K562 (cell line): Measurements from ENCODE around the gene SNX30. TPM values are rescaled to one million over a fixed set of nuclear protein-coding genes. Genes with fewer than 3 reads are reported as not detected.

Experiments used
- ATAC-seq: fragments of 200-7000 bp; cut with Tn5 transposase; 3 replicates; pipeline ENCODE4 v1.9.1; 2020; ENCODE audit warnings: moderate library complexity
- BruUV-seq: library from RNA; stranded (reverse); fragments of 400-500 nt; replicated peaks from 2 replicates; lab custom pipeline; 2021; lab: Mats Ljungman, UMichigan
- CTCF ChIA-PET: fragments of 300-600 bp; formaldehyde crosslinking; extraction: SDS; loops from one replicate; lab custom pipeline; 2021; ENCODE audit warnings: low intra/inter-chr PET ratio; lab: Yijun Ruan, JAX
- POLR2A ChIA-PET: fragments of 300-600, 350-650 bp; sonication (Branson Sonifier 250); formaldehyde crosslinking; extraction: SDS; loops from one replicate; lab custom pipeline; 2021; ENCODE audit warnings: antibody characterized with exemption, inconsistent platforms; lab: Yijun Ruan, JAX
- DNase-seq, 4 experiments: peaks; one replicate each; pipeline versions ENCODE4 v3.0.0 to v3.0.0-alpha.2; 2011 to 2018; ENCODE audit warnings: low spot score in 3 of 4, mixed read lengths in 3 of 4; ENCODE audit errors: extremely low read depth in 1 of 4
- FAIRE-seq: peaks from 2 replicates; lab custom pipeline; 2011; peaks lifted over from hg19 to GRCh38; lab: Jason Lieb, UNC
- H2AFZ ChIP-seq: 2 replicates; pipeline ENCODE4 v1.6.0; 2011; ENCODE audit warnings: low read depth, low read length, control low read depth, inconsistent platforms
- H3K27ac ChIP-seq: fragments of 200-600 bp; 3 replicates; pipeline ENCODE4 v1.8.0; 2011; ENCODE audit warnings: low read depth, mild to moderate bottlenecking, control low read depth, inconsistent platforms, low read length, moderate library complexity, mixed read lengths; ENCODE audit errors: extremely low read depth
- H3K27me3 ChIP-seq, 2 experiments: fragments of 300-600 bp in 1 of 2; 2 replicates in 1 of 2; 3 replicates in 1 of 2; pipeline versions ENCODE4 v1.6.0 to v1.8.0; 2011; ENCODE audit warnings: inconsistent platforms in 2 of 2, low read length in 2 of 2, mild to moderate bottlenecking in 1 of 2, mixed read lengths in 1 of 2, moderate library complexity in 1 of 2; ENCODE audit not compliant: control insufficient read depth in 2 of 2, insufficient read depth in 2 of 2
- H3K36me3 ChIP-seq: fragments of 300-600 bp; 3 replicates; pipeline ENCODE4 v1.8.0; 2011; ENCODE audit warnings: mild to moderate bottlenecking, low read length, inconsistent platforms; ENCODE audit not compliant: control insufficient read depth, insufficient read depth
- H3K4me1 ChIP-seq, 2 experiments: fragments of 200-600 bp in 1 of 2; replicated peaks in 1 of 2; 2 replicates in 1 of 2; 3 replicates in 1 of 2; pipeline versions ENCODE4 v1.5.1 to v1.8.0; 2011; ENCODE audit warnings: inconsistent platforms in 2 of 2, low read length in 2 of 2, mild to moderate bottlenecking in 1 of 2, mixed read lengths in 1 of 2, moderate library complexity in 1 of 2; ENCODE audit not compliant: control insufficient read depth in 2 of 2, insufficient read depth in 2 of 2
- H3K4me2 ChIP-seq: 2 replicates; pipeline ENCODE4 v1.6.1; 2011; ENCODE audit warnings: low read length, control low read depth, inconsistent platforms, mixed read lengths; ENCODE audit not compliant: insufficient read depth
- H3K4me3 ChIP-seq: fragments of 200-600 bp; sonication (generic), shearing (Covaris generic); 2 replicates; pipeline ENCODE4 v1.5.1; 2016; ENCODE audit warnings: control low read depth, inconsistent platforms
- H3K79me2 ChIP-seq: fragments of 200-600 bp; 3 replicates; pipeline ENCODE4 v1.8.0; 2011; ENCODE audit warnings: low read length, inconsistent platforms; ENCODE audit not compliant: control insufficient read depth, insufficient read depth
- H3K9ac ChIP-seq, 2 experiments: 2 replicates each; pipeline versions ENCODE4 v1.6.0 to v1.6.1; 2011; ENCODE audit warnings: low read depth in 2 of 2, low read length in 2 of 2, control low read depth in 1 of 2, inconsistent platforms in 1 of 2, mild to moderate bottlenecking in 1 of 2, mixed read lengths in 1 of 2; ENCODE audit not compliant: insufficient read depth in 1 of 2
- H3K9me1 ChIP-seq: one replicate; pipeline ENCODE4 v1.6.0; 2011; ENCODE audit warnings: inconsistent platforms, mild to moderate bottlenecking, low read length, moderate library complexity; ENCODE audit not compliant: control insufficient read depth, insufficient read depth
- H3K9me3 ChIP-seq: replicated peaks from 2 replicates; pipeline ENCODE4 v1.5.1; 2011; ENCODE audit warnings: low read depth, low read length, inconsistent platforms; ENCODE audit not compliant: control insufficient read depth, insufficient read depth
- H4K20me1 ChIP-seq: replicated peaks from 2 replicates; pipeline ENCODE4 v1.6.1; 2011; ENCODE audit warnings: low read length, inconsistent platforms, mixed read lengths; ENCODE audit not compliant: control insufficient read depth, insufficient read depth
- CEBPG ChIP-seq, 3 experiments: fragments of 200-800 bp in 1 of 3; sonication (Bioruptor generic) in 1 of 3; sonication (generic) in 1 of 3; formaldehyde crosslinking in 1 of 3; IDR thresholded peaks in 2 of 3; conservative IDR thresholded peaks in 1 of 3; 2 replicates each; pipeline versions ENCODE4 v1.6.1 to v1.8.0; 2016 to 2022; ENCODE audit warnings: missing compliant biosample characterization in 2 of 3, missing genetic modification characterization in 2 of 3, mild to moderate bottlenecking in 1 of 3, missing genetic modification reagents in 1 of 3
- EGR1 ChIP-seq: fragments of 450-650 bp; conservative IDR thresholded peaks from 2 replicates; pipeline ENCODE4 v1.6.1; 2017; ENCODE audit warnings: mild to moderate bottlenecking
- FOSL1 ChIP-seq: fragments of 200-800 bp; sonication (Bioruptor generic); conservative IDR thresholded peaks from 2 replicates; pipeline ENCODE4 v1.6.1; 2016; ENCODE audit warnings: missing genetic modification characterization, missing compliant biosample characterization
- FOXP1 ChIP-seq: sonication (generic); formaldehyde crosslinking; IDR thresholded peaks from 2 replicates; pipeline ENCODE4 v1.8.0; 2022; ENCODE audit warnings: mild to moderate bottlenecking, missing genetic modification reagents
- MEF2A ChIP-seq: IDR thresholded peaks from 2 replicates; pipeline ENCODE4 v1.6.1; 2011; ENCODE audit warnings: low read depth, mild to moderate bottlenecking, low read length, moderate library complexity; ENCODE audit not compliant: control insufficient read depth
- NCOA2 ChIP-seq, 2 experiments: fragments of 450-650 bp; IDR thresholded peaks; 2 replicates each; pipeline ENCODE4 v1.6.1; 2018; ENCODE audit warnings: mild to moderate bottlenecking in 2 of 2, moderate library complexity in 1 of 2; ENCODE audit not compliant: partially characterized antibody in 2 of 2
- NCOR1 ChIP-seq: fragments of 450-650 bp; IDR thresholded peaks from 2 replicates; pipeline ENCODE4 v1.6.1; 2016; ENCODE audit warnings: mild to moderate bottlenecking, moderate library complexity
- NEUROD1 ChIP-seq: fragments of 150-350 bp; IDR thresholded peaks from 2 replicates; pipeline ENCODE4 v1.6.1; 2014; ENCODE audit warnings: borderline replicate concordance, low read length, low read depth; ENCODE audit not compliant: partially characterized antibody
- NR3C1 ChIP-seq: sonication (generic); formaldehyde crosslinking; IDR thresholded peaks from 2 replicates; pipeline ENCODE4 v1.8.1; 2022; ENCODE audit warnings: missing genetic modification reagents
- PHB2 ChIP-seq: fragments of 450-650 bp; IDR thresholded peaks from 2 replicates; pipeline ENCODE4 v1.6.1; 2017; ENCODE audit warnings: low read depth
- PTRF ChIP-seq: fragments of 450-650 bp; IDR thresholded peaks from 2 replicates; pipeline ENCODE4 v1.6.1; 2016; ENCODE audit warnings: mild to moderate bottlenecking, missing genetic modification characterization, missing compliant biosample characterization
- RBM25 ChIP-seq: fragments of 200-400 bp; formaldehyde crosslinking; IDR thresholded peaks from 2 replicates; pipeline ENCODE4 v1.6.1; 2018; ENCODE audit warnings: low read length, low read depth, moderate library complexity; ENCODE audit not compliant: severe bottlenecking
- SLC30A9 ChIP-seq: fragments of 250-450 bp; sonication (Bioruptor Pico); IDR thresholded peaks from 2 replicates; pipeline ENCODE4 v1.8.0; 2022; ENCODE audit warnings: mild to moderate bottlenecking, moderate library complexity
- U2AF2 ChIP-seq: fragments of 200-400 bp; formaldehyde crosslinking; optimal IDR thresholded peaks from 2 replicates; pipeline ENCODE3; 2017; ENCODE audit warnings: low read depth, mild to moderate bottlenecking, low read length
- ZC3H8 ChIP-seq: fragments of 450-650 bp; IDR thresholded peaks from 2 replicates; pipeline ENCODE4 v1.6.1; 2017
- ZNF639 ChIP-seq, 2 experiments: fragments of 200-800 bp in 1 of 2; sonication (Bioruptor generic) in 1 of 2; sonication (generic) in 1 of 2; formaldehyde crosslinking in 1 of 2; IDR thresholded peaks in 1 of 2; conservative IDR thresholded peaks in 1 of 2; 2 replicates each; pipeline versions ENCODE4 v1.5.0 to v1.6.1; 2016 to 2020; ENCODE audit warnings: missing compliant biosample characterization in 1 of 2, missing genetic modification characterization in 1 of 2, missing genetic modification reagents in 1 of 2
- WGBS: fragments of 100-300 bp; shearing (Covaris generic); methylation state at CpG from one replicate; pipeline ENCODE4 v1.1.6; 2016; ENCODE audit warnings: low coverage, mixed read lengths; ENCODE audit not compliant: insufficient coverage; ENCODE audit errors: missing lambda C conversion rate; 5-methylcytosine and 5-hydroxymethylcytosine counted together
- in situ Hi-C: fragments of 300-500 bp; cut with MboI; formaldehyde crosslinking; loops from 4 replicates; pipeline ENCODE4 v1.15.0; 2018; ENCODE audit warnings: inconsistent platforms, mixed read lengths
- intact Hi-C: fragments of 100-400 bp; cut with micrococcal nuclease; formaldehyde crosslinking; loops from 2 replicates; pipeline ENCODE4 v1.14.2; 2022
- polyA plus RNA-seq, 8 experiments: library from polyadenylated mRNA; depleted of rRNA in 4 of 8; stranded (reverse) in 5 of 8; unstranded in 3 of 8; fragments of >200 nt; fragmentation: Nextera tagmentation in 2 of 8; fragmentation: Illumina TruSeq in 1 of 8; extraction: Ambion mirVana in 2 of 8; extraction: Trizol in 1 of 8; gene quantifications; 2 replicates each; pipeline versions ENCODE4 v1.2.1 to v1.2.3, GENCODE V29; 2011 to 2014; ENCODE audit warnings: inconsistent platforms in 1 of 8, missing spikeins in 1 of 8
- total RNA-seq, 7 experiments: library from RNA; depleted of rRNA in 6 of 7; stranded (reverse); fragments of >200 nt in 6 of 7; fragmentation: Illumina TruSeq in 2 of 7; extraction: Trizol in 2 of 7; gene quantifications; 2 replicates each; pipeline versions ENCODE4 v1.2.1 to v1.2.3, GENCODE V29; 2011 to 2021; ENCODE audit warnings: low replicate concordance in 1 of 7

The SNX30 gene
- total and polyA plus RNA-seq, 9 of the 15 experiments (the other 6 are each of a cell fraction or from before 2014, with no cell fraction given): 0.76 to 5.9 (median 3.3) TPM

GRCh38 chr9:112881331-112881730 lies 130.8 kb downstream of the SNX30 start:
- in situ Hi-C loops (no loop called here), intact Hi-C loops (no loop called here)
- no peak overlapping the region for H3K27ac ChIP-seq
- no peaks in the 10 kb centered on the region for H4K20me1 ChIP-seq
- ChIA-PET POLR2A (no interaction called here), CTCF (no interaction called here)
- H3K79me2 ChIP-seq: no peaks in the 10 kb centered on the region
- no peak overlapping the region for H3K4me2 ChIP-seq
- FAIRE-seq (no peak), DNase-seq (no peak), ATAC-seq (no peak)
- H3K4me1 ChIP-seq: no peaks in the 10 kb centered on the region
- BruUV-seq: no TSS peak
- no peaks in the 10 kb centered on the region for H3K9me3 ChIP-seq
- H2AFZ ChIP-seq: no peak overlapping the region
- no peak overlapping the region for H3K9ac ChIP-seq
- H3K4me3 ChIP-seq: no peak overlapping the region
- 15% methylated on average over 7 of the region's 7 CpGs for whole genome bisulfite sequencing
- no peaks in the 10 kb centered on the region for H3K36me3 ChIP-seq
- peaks cover 19 to 31% of the 10 kb centered on the region in 2 experiments for H3K27me3 ChIP-seq
- no peaks in the 10 kb centered on the region for H3K9me1 ChIP-seq
- TF ChIP-seq PTRF (tag) (no peak), NCOR1 (no peak), EGR1 (peak; percentile 35; the same call in 1 of the 2 replicates)
- TF ChIP-seq, all 486 proteins: peak for 1

- H3K9me3 ChIP-seq: no peaks in the 10 kb centered on the region
- H3K4me3 ChIP-seq: no peak overlapping the region
- H3K9me1 ChIP-seq: no peaks in the 10 kb centered on the region
- H3K4me2 ChIP-seq: no peak overlapping the region
- H3K9ac ChIP-seq: no peak overlapping the region
- H3K4me1 ChIP-seq: no peaks in the 10 kb centered on the region
- H4K20me1 ChIP-seq: no peaks in the 10 kb centered on the region
- CTCF ChIA-PET: no interaction called here
- H3K36me3 ChIP-seq: no peaks in the 10 kb centered on the region
- H3K79me2 ChIP-seq: no peaks in the 10 kb centered on the region
- no peak overlapping the region for H3K27ac ChIP-seq
- in situ Hi-C loops (no loop called here), intact Hi-C loops (no loop called here)
- H3K27me3 ChIP-seq: peaks cover 26 to 48% of the 10 kb centered on the region in 2 experiments
- no peak overlapping the region for H2AFZ ChIP-seq
- DNase-seq: no peak
- no peak for FAIRE-seq
- WGBS: 3% methylated on average over 6 of the region's 6 CpGs
- POLR2A ChIA-PET: interaction anchor here (1.1 kb wide), 1 partner anchor 9 kb away, joined by 4 read pairs; no protein-coding TSS in a partner anchor
- BruUV-seq: no TSS peak
- ATAC-seq: no peak
- no peak for TF ChIP-seq U2AF2
- no peak for TF ChIP-seq FOSL1 (tag)
- TF ChIP-seq MEF2A: no peak
- TF ChIP-seq NEUROD1: no peak
- no peak for TF ChIP-seq NR3C1 (CRISPR knock-in tag)
- no peak for TF ChIP-seq SLC30A9 (CRISPR knock-in tag)
- no peak for TF ChIP-seq FOXP1 (CRISPR knock-in tag)
- no peak for TF ChIP-seq RBM25
- TF ChIP-seq ZC3H8: no peak
- no peak for TF ChIP-seq ZNF639 (CRISPR knock-in tag; conservative IDR thresholded peaks at IDR 0.05 in 1 of 2, IDR thresholded peaks at IDR 0.05 in 1 of 2)
- TF ChIP-seq NCOA2 (IDR thresholded peaks at IDR 0.05; ENCODE audit: partially characterized antibody in 2 of 2): no peak
- no peak for TF ChIP-seq CEBPG (CRISPR knock-in tag; IDR thresholded peaks at IDR 0.05)
- no peak for TF ChIP-seq CEBPG (tag; conservative IDR thresholded peaks at IDR 0.05 in 1 of 2, IDR thresholded peaks at IDR 0.05 in 1 of 2)
- TF ChIP-seq PHB2: no peak
These were observed 133.5 kb downstream of the SNX30 start for GRCh38 chr9:112884101-112884500.
